C4-2B (cell line): ENCODE measurements around the gene ZNF365.

Experiments used
- H3K27ac ChIP-seq: fragments of 450-650 bp; 2 replicates; pipeline ENCODE4 v1.5.1; 2017
- CTCF ChIP-seq: fragments of 450-650 bp; conservative IDR thresholded peaks from 2 replicates; pipeline ENCODE4 v1.5.1; 2017; ENCODE audit warnings: mild to moderate bottlenecking
- ZFX ChIP-seq: fragments of 450-650 bp; IDR thresholded peaks from 2 replicates; pipeline ENCODE4 v1.6.1; 2017

Gene ZNF365

DNA sequence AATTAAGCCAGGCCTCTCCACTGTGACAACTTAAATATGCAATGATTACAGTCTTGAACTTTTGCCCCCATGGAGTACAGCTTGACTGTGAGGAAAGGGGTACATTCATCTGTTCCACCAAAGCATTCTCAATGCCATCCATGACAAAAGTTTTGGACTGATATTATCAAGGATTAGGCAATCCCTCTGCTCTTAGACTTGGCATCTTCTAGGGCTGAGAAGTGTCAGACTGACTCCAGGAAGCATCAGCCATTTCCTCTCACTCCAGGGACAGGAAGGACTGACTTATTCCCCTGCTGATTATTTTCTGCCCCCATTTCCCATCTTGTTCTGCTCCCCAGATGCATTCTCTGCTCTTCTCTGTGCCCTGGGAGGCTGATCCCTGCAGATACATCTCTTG is 69.7 kb downstream of the ZNF365 start:
- H3K27ac ChIP-seq = no peak overlapping the region

DNA sequence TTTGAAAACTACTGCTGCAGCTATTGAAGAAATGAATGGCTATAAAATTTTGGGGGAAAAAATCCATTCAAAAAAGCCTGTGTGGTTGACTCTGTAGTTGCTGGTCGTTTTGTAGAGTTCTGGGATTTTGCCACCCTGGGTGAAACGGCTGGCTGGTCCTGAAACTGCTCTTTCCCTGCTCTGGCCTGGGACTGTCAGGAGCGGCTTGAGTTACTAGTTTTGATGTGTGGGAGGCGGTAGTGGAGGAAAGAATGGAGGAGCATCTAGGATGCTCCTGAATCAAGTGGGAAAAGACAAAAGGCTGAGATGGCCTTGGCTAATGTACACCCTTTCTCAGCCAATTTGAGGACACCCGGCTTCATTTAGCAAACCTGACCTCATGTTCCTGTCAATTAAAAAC is 72.5 kb downstream of the ZNF365 start:
- TF ChIP-seq ZFX = no peak
- no peak for TF ChIP-seq CTCF
- no peak overlapping the region for H3K27ac ChIP-seq

More for the DNA sequence above, 69.7 kb downstream of the ZNF365 start:
- TF ChIP-seq CTCF (no peak), ZFX (no peak)

- TF ChIP-seq ZFX (no peak), CTCF (no peak)
- H3K27ac ChIP-seq = no peak overlapping the region
Measured at GRCh38 chr10:62450912-62451610, 76.9 kb downstream of the ZNF365 start.

- no peak for TF ChIP-seq ZFX
- TF ChIP-seq CTCF = no peak
- no peak overlapping the region for H3K27ac ChIP-seq
Measured at GRCh38 chr10:62451611-62451975, 77.4 kb downstream of the ZNF365 start.
